Lower leg skin (tissue), 3 donors: Measurements from ENCODE around the gene MPP1.

Source experiments
- CTCF ChIP-seq, 3 donors: fragments of 450-650 bp; IDR thresholded peaks; one replicate each; pipeline ENCODE4 v1.5.1; 2016; ENCODE audit warnings: antibody characterized with exemption in 3 of 3, mild to moderate bottlenecking in 3 of 3, moderate library complexity in 2 of 3
- POLR2A ChIP-seq, 2 donors: fragments of 450-650 bp; IDR thresholded peaks; one replicate each; pipeline ENCODE4 v1.6.1; 2016 to 2017; ENCODE audit warnings: antibody characterized with exemption in 2 of 2, mild to moderate bottlenecking in 1 of 2, moderate library complexity in 1 of 2

- TF ChIP-seq CTCF (IDR thresholded peaks at IDR 0.05) (no peak), POLR2A (IDR thresholded peaks at IDR 0.05) (no peak)
Observed at GRCh38 chrX:154802947-154803346, 2.3 kb downstream of the MPP1 start.
